Panc1 (cell line): Measurements from ENCODE around the gene LSS. TPM values are rescaled to one million over a fixed set of nuclear protein-coding genes. Genes with fewer than 3 reads are reported as not detected.

Experiments used
- ATAC-seq: fragments of 200-7000 bp; cut with Tn5 transposase; 2 replicates; pipeline ENCODE4 v1.9.1; 2020; ENCODE audit warnings: mild to moderate bottlenecking, moderate library complexity
- BruUV-seq: library from RNA; stranded (reverse); fragments of 400-500 nt; replicated peaks from 2 replicates; lab custom pipeline; 2021; lab: Mats Ljungman, UMichigan
- CTCF ChIA-PET: fragments of 300-600 bp; sonication (Branson Sonifier 250); formaldehyde crosslinking; loops from one replicate; lab custom pipeline; 2022; ENCODE audit warnings: antibody characterized with exemption; lab: Charles Lee
- POLR2A ChIA-PET: fragments of 300-600 bp; sonication (Branson Sonifier 250); formaldehyde crosslinking; loops from one replicate; lab custom pipeline; 2022; ENCODE audit warnings: antibody characterized with exemption; lab: Charles Lee
- DNase-seq: peaks from one replicate; pipeline ENCODE4 v3.0.0-alpha.2; 2010; ENCODE audit warnings: low read depth, low spot score
- H3K27ac ChIP-seq: 2 replicates; pipeline ENCODE4 v1.5.1; 2011; ENCODE audit warnings: mild to moderate bottlenecking, low read length, inconsistent platforms
- H3K27me3 ChIP-seq: fragments of 200-500 bp; sonication (Bioruptor generic); 2 replicates; pipeline ENCODE4 v1.6.0; 2014; ENCODE audit warnings: low read length, inconsistent platforms; ENCODE audit not compliant: control insufficient read depth, insufficient read depth
- H3K36me3 ChIP-seq: fragments of 200-500 bp; sonication (Bioruptor generic); 2 replicates; pipeline ENCODE4 v1.5.1; 2014; ENCODE audit warnings: inconsistent platforms, mild to moderate bottlenecking, low read length, moderate library complexity; ENCODE audit not compliant: control insufficient read depth, insufficient read depth
- H3K4me1 ChIP-seq: 2 replicates; pipeline ENCODE4 v1.5.1; 2011; ENCODE audit warnings: inconsistent platforms, mild to moderate bottlenecking, low read length, moderate library complexity; ENCODE audit not compliant: control insufficient read depth, insufficient read depth
- H3K4me3 ChIP-seq, 2 experiments: 2 replicates each; pipeline ENCODE4 v1.5.1; 2011 to 2012; ENCODE audit warnings: low read depth in 2 of 2, low read length in 2 of 2, mild to moderate bottlenecking in 2 of 2, inconsistent platforms in 1 of 2, moderate library complexity in 1 of 2
- H3K9me3 ChIP-seq: fragments of 200-500 bp; sonication (Bioruptor generic); 2 replicates; pipeline ENCODE4 v1.5.1; 2014; ENCODE audit warnings: low read depth, mild to moderate bottlenecking, inconsistent platforms, low read length, moderate library complexity; ENCODE audit not compliant: control insufficient read depth, insufficient read depth
- CTCF ChIP-seq: fragments of 450-650 bp; IDR thresholded peaks from 2 replicates; pipeline ENCODE4 v1.5.1; 2017; ENCODE audit warnings: mild to moderate bottlenecking
- REST ChIP-seq, 2 experiments: IDR thresholded peaks; 2 replicates each; pipeline ENCODE4 v1.6.1; 2011 to 2012; ENCODE audit warnings: low read depth in 2 of 2, control low read depth in 1 of 2, low read length in 1 of 2, mild to moderate bottlenecking in 1 of 2, moderate library complexity in 1 of 2; ENCODE audit not compliant: insufficient read depth in 1 of 2
- SIN3A ChIP-seq: IDR thresholded peaks from 2 replicates; pipeline ENCODE4 v1.6.1; 2012; ENCODE audit warnings: low read depth, mild to moderate bottlenecking, low read length, moderate library complexity, borderline replicate concordance; ENCODE audit not compliant: insufficient read depth
- TCF7L2 ChIP-seq: IDR thresholded peaks from 2 replicates; pipeline ENCODE4 v1.6.1; 2011; ENCODE audit warnings: mild to moderate bottlenecking, low read depth, low read length, inconsistent platforms
- in situ Hi-C: cut with HindIII; loops from 2 replicates; pipeline ENCODE4 v1.10.0; 2016; ENCODE audit warnings: low sequenced_read_pairs, low pct_unique_long_range_greater_than_20kb
- intact Hi-C: fragments of 100-400 bp; cut with micrococcal nuclease; formaldehyde crosslinking; loops from one replicate; pipeline ENCODE4 v1.10.0; 2022; ENCODE audit not compliant: unreplicated experiment
- total RNA-seq: library from RNA; stranded (reverse); gene quantifications from one replicate; pipeline ENCODE4 v1.2.1, GENCODE V29; 2021; ENCODE audit not compliant: unreplicated experiment

Gene LSS
- total RNA-seq, 1 experiment from 2014 or later, result 111 TPM

GRCh38 chr21:46268371-46268770, 39.8 kb upstream of the LSS start:
- ChIA-PET CTCF (no interaction called here), POLR2A (interaction anchor here (0.7 kb wide), 1 partner anchor 298 kb away, joined by 3 read pairs; no protein-coding TSS in a partner anchor)
- TF ChIP-seq TCF7L2, result no peak
- TF ChIP-seq REST (IDR thresholded peaks at IDR 0.05; ENCODE audit: insufficient read depth in 1 of 2, low read depth in 2 of 2, low read length in 1 of 2), result no peak
- no peak for TF ChIP-seq SIN3A
- no peak for TF ChIP-seq CTCF
- in situ Hi-C loops (no loop called here), intact Hi-C loops (no loop called here)
- no TSS peak for BruUV-seq
- Histone ChIP-seq H3K27ac (peak overlapping the region; percentile 61; the same call in 1 of the 2 replicates), H3K4me1 (peaks cover 19% of the 10 kb centered on the region), H3K27me3 (no peaks in the 10 kb centered on the region), H3K9me3 (no peaks in the 10 kb centered on the region), H3K4me3 (no peak overlapping the region), H3K36me3 (peaks cover 2% of the 10 kb centered on the region; the same call in 1 of the 2 replicates)
- ATAC-seq, result no peak
- DNase-seq, result no peak

GRCh38 chr21:46266946-46267345, 38.4 kb upstream of the LSS start:
- Histone ChIP-seq H3K4me1 (peaks cover 19% of the 10 kb centered on the region), H3K27me3 (no peaks in the 10 kb centered on the region), H3K27ac (no peak overlapping the region), H3K36me3 (peaks cover 2% of the 10 kb centered on the region; the same call in 1 of the 2 replicates), H3K4me3 (no peak overlapping the region), H3K9me3 (no peaks in the 10 kb centered on the region)
- in situ Hi-C loops, result no loop called here
- TF ChIP-seq REST (IDR thresholded peaks at IDR 0.05; ENCODE audit: insufficient read depth in 1 of 2, low read depth in 2 of 2, low read length in 1 of 2), result no peak
- TF ChIP-seq TCF7L2, result no peak
- TF ChIP-seq CTCF, result no peak
- TF ChIP-seq SIN3A, result no peak
- ATAC-seq, result no peak
- no TSS peak for BruUV-seq
- no peak for DNase-seq
- intact Hi-C loops, result no loop called here
- ChIA-PET CTCF (no interaction called here), POLR2A (no interaction called here)
